GM21737 (cell line): Measurements from ENCODE around the gene ZNF326.

Experiments used
- ATAC-seq: cut with Tn5 transposase; IDR thresholded peaks from one replicate; pipeline ENCODE4 v1.9.1; 2021; ENCODE audit warnings: mild to moderate bottlenecking, moderate library complexity; ENCODE audit not compliant: unreplicated experiment

The ZNF326 gene

GRCh38 chr1:90067194-90067931, 72.5 kb downstream of the ZNF326 start:
- ATAC-seq = no peak

- no peak for ATAC-seq
These were observed 73.8 kb downstream of the ZNF326 start for GRCh38 chr1:90068611-90069280.

GRCh38 chr1:90074137-90074536, 79.2 kb downstream of the ZNF326 start:
- no peak for ATAC-seq

- ATAC-seq = no peak
These were observed 79.7 kb downstream of the ZNF326 start for GRCh38 chr1:90074566-90074965.

- no peak for ATAC-seq
These were observed 80.1 kb downstream of the ZNF326 start for GRCh38 chr1:90074970-90075391.

GRCh38 chr1:90083995-90084394, 89.1 kb downstream of the ZNF326 start:
- no peak for ATAC-seq
